Fibroblast of lung (primary cell): ENCODE measurements around the gene TMEM248. TPM values are rescaled to one million over a fixed set of nuclear protein-coding genes. Genes with fewer than 3 reads are reported as not detected.

ENCODE experiments used
- DNase-seq, 2 donors: peaks; one replicate each; pipeline versions ENCODE4 v3.0.0 to v3.0.0-alpha.2; 2010; ENCODE audit warnings: low read depth in 2 of 2
- H2AFZ ChIP-seq: 2 replicates; pipeline ENCODE4 v1.5.1; 2012; ENCODE audit warnings: low read length, control low read depth, inconsistent platforms
- H3K27ac ChIP-seq: 2 replicates; pipeline ENCODE4 v1.5.1; 2011; ENCODE audit warnings: low read length, control low read depth; ENCODE audit not compliant: insufficient read depth
- H3K27me3 ChIP-seq: 2 replicates; pipeline ENCODE4 v1.5.1; 2011; ENCODE audit warnings: mild to moderate bottlenecking, low read length; ENCODE audit not compliant: control insufficient read depth, insufficient read depth
- H3K36me3 ChIP-seq: 2 replicates; pipeline ENCODE4 v1.5.1; 2011; ENCODE audit warnings: low read length; ENCODE audit not compliant: control insufficient read depth, insufficient read depth
- H3K4me1 ChIP-seq: 2 replicates; pipeline ENCODE4 v1.5.1; 2011; ENCODE audit warnings: low read length; ENCODE audit not compliant: control insufficient read depth, insufficient read depth; ENCODE audit errors: extremely low read depth
- H3K4me2 ChIP-seq: 2 replicates; pipeline ENCODE4 v1.5.1; 2011; ENCODE audit warnings: low read length, control low read depth; ENCODE audit not compliant: insufficient read depth; ENCODE audit errors: extremely low read depth
- H3K4me3 ChIP-seq, 4 experiments: fragments of 200-600 bp in 1 of 4; sonication (generic) in 1 of 4; replicated peaks in 1 of 4; 2 replicates each; pipeline ENCODE4 v1.5.1; 2011 to 2016; ENCODE audit warnings: low read length in 4 of 4, low read depth in 3 of 4, mild to moderate bottlenecking in 3 of 4, control low read depth in 2 of 4, inconsistent platforms in 1 of 4, mixed read lengths in 1 of 4; ENCODE audit not compliant: insufficient read depth in 1 of 4; ENCODE audit errors: control extremely low read depth in 1 of 4
- H3K79me2 ChIP-seq: 2 replicates; pipeline ENCODE4 v1.5.1; 2012; ENCODE audit warnings: mild to moderate bottlenecking, low read length, inconsistent platforms; ENCODE audit not compliant: control insufficient read depth, insufficient read depth
- H3K9ac ChIP-seq: 2 replicates; pipeline ENCODE4 v1.5.1; 2011; ENCODE audit warnings: mild to moderate bottlenecking, low read length, control low read depth; ENCODE audit not compliant: insufficient read depth
- H3K9me3 ChIP-seq: 2 replicates; pipeline ENCODE4 v1.5.1; 2012; ENCODE audit warnings: low read depth, low read length; ENCODE audit not compliant: control insufficient read depth, insufficient read depth
- H4K20me1 ChIP-seq: 2 replicates; pipeline ENCODE4 v1.5.1; 2011; ENCODE audit warnings: low read length; ENCODE audit not compliant: control insufficient read depth, insufficient read depth; ENCODE audit errors: extremely low read depth
- CTCF ChIP-seq, 2 donors: IDR thresholded peaks in 1 of 2; conservative IDR thresholded peaks in 1 of 2; 1 replicate in 1 of 2; 2 replicates in 1 of 2; pipeline ENCODE4 v1.5.1; 2011 to 2012; ENCODE audit warnings: low read length in 2 of 2, control low read depth in 1 of 2, inconsistent platforms in 1 of 2, low read depth in 1 of 2, mild to moderate bottlenecking in 1 of 2
- EZH2 ChIP-seq: IDR thresholded peaks from 2 replicates; pipeline ENCODE4 v1.5.1; 2012; ENCODE audit warnings: low read length, control low read depth, mild to moderate bottlenecking; ENCODE audit errors: missing control alignments
- polyA plus RNA-seq, 2 donors: library from polyadenylated mRNA; depleted of rRNA in 1 of 2; stranded (reverse) in 1 of 2; unstranded in 1 of 2; fragments of >200 nt; gene quantifications; 2 replicates each; pipeline ENCODE4 v1.2.1, GENCODE V29; 2011 to 2012; ENCODE audit warnings: missing spikeins in 1 of 2
- total RNA-seq: library from RNA; depleted of rRNA; stranded (reverse); fragments of >200 nt; gene quantifications from 2 replicates; pipeline ENCODE4 v1.2.1, GENCODE V29; 2014

Gene TMEM248
- total and polyA plus RNA-seq, 2 donors (not counting 1 experiment from before 2014, with no cell fraction given), result 65.7 to 162 TPM

DNA sequence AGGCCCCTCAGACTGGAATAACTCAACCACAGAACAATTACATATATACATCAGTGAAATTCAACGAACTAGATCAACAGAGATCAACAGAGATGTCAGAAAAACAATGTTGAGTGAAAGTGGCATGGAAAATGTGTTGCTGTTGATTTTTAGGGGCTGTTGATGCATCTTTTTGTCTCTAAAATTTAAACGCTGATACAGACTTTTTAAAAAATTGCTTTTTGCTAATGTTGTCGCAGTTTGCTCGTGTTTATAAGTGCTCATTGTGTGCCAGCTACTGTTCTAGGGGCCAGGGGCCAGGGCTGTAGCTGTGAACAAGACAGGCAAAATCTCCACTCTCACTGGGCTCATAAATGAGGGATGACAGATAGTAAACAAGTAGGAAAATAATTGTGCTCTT is 18.3 kb downstream of the TMEM248 start:
- peaks cover 54% of the 10 kb centered on the region for H3K79me2 ChIP-seq
- H3K4me3 ChIP-seq, result no peak overlapping the region
- H3K36me3 ChIP-seq, result no peaks in the 10 kb centered on the region
- H4K20me1 ChIP-seq, result no peaks in the 10 kb centered on the region
- no peaks in the 10 kb centered on the region for H3K27me3 ChIP-seq
- H3K4me2 ChIP-seq, result no peak overlapping the region
- no peak overlapping the region for H3K27ac ChIP-seq
- no peaks in the 10 kb centered on the region for H3K9me3 ChIP-seq
- DNase-seq, result no peak
- no peaks in the 10 kb centered on the region for H3K4me1 ChIP-seq
- no peak overlapping the region for H2AFZ ChIP-seq
- H3K9ac ChIP-seq, result no peak overlapping the region
- no peak for TF ChIP-seq EZH2
- no peak for TF ChIP-seq CTCF (conservative IDR thresholded peaks at IDR 0.05 in 1 of 2, IDR thresholded peaks at IDR 0.05 in 1 of 2; ENCODE audit: low read depth in 1 of 2, low read length in 2 of 2)

GRCh38 chr7:66946545-66946944 is 25.5 kb downstream of the TMEM248 start:
- DNase-seq, result no peak
- H2AFZ ChIP-seq, result no peak overlapping the region
- no peak overlapping the region for H3K9ac ChIP-seq
- peaks cover 7% of the 10 kb centered on the region for H3K36me3 ChIP-seq
- H3K27me3 ChIP-seq, result no peaks in the 10 kb centered on the region
- H3K9me3 ChIP-seq, result no peaks in the 10 kb centered on the region
- H3K4me3 ChIP-seq, result no peak overlapping the region
- no peak overlapping the region for H3K4me2 ChIP-seq
- no peaks in the 10 kb centered on the region for H4K20me1 ChIP-seq
- TF ChIP-seq EZH2, result no peak
- no peak for TF ChIP-seq CTCF (conservative IDR thresholded peaks at IDR 0.05 in 1 of 2, IDR thresholded peaks at IDR 0.05 in 1 of 2; ENCODE audit: low read depth in 1 of 2, low read length in 2 of 2)
- H3K79me2 ChIP-seq, result no peaks in the 10 kb centered on the region
- no peak overlapping the region for H3K27ac ChIP-seq
- no peaks in the 10 kb centered on the region for H3K4me1 ChIP-seq

GRCh38 chr7:66948480-66949109 is 27.6 kb downstream of the TMEM248 start:
- no peak overlapping the region for H3K4me3 ChIP-seq
- TF ChIP-seq EZH2, result no peak
- no peak for TF ChIP-seq CTCF (conservative IDR thresholded peaks at IDR 0.05 in 1 of 2, IDR thresholded peaks at IDR 0.05 in 1 of 2; ENCODE audit: low read depth in 1 of 2, low read length in 2 of 2)
- no peak overlapping the region for H3K27ac ChIP-seq
- DNase-seq, result no peak
- H3K4me2 ChIP-seq, result no peak overlapping the region
- H3K36me3 ChIP-seq, result peaks cover 7% of the 10 kb centered on the region
- no peak overlapping the region for H2AFZ ChIP-seq
- H3K27me3 ChIP-seq, result no peaks in the 10 kb centered on the region
- no peaks in the 10 kb centered on the region for H3K9me3 ChIP-seq
- no peaks in the 10 kb centered on the region for H4K20me1 ChIP-seq
- H3K4me1 ChIP-seq, result peaks cover 11% of the 10 kb centered on the region
- H3K9ac ChIP-seq, result no peak overlapping the region
- H3K79me2 ChIP-seq, result no peaks in the 10 kb centered on the region
